Measurements from ENCODE around the gene ATG2B. TPM values are rescaled to one million over a fixed set of nuclear protein-coding genes. Genes with fewer than 3 reads are reported as not detected.

ATG2B gene
- total RNA-seq, 2 experiments from 2014 or later: 15.7 to 23.7 TPM

DNA sequence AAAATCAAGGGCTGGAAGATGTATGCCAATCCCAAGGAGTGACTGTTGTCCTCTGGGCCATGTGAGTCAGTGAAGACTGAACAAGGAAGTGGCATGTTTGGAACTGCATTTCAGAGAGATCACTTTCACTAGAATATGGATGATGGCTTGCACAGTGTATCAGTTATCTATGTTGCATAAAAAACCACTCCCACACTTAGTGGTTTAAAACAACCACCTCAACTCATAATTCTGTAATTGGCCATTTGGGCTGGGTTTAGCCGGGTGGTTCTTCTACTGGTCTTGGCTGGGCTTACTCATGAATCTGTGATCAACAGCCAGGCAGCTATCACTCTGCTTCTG lies 91.7 kb downstream of the ATG2B start:
- H3K4me3 ChIP-seq (ENCODE audit: low read depth, low read length, poor library complexity, severe bottlenecking): no peak overlapping the region
- H3K36me3 ChIP-seq (ENCODE audit: insufficient read depth, low read length): no peaks in the 10 kb centered on the region
- H3K79me2 ChIP-seq (ENCODE audit: insufficient read depth, low read depth, low read length): no peaks in the 10 kb centered on the region
- no TSS peak for BruUV-seq (replicated peaks)
- intact Hi-C loops (cut with micrococcal nuclease; ENCODE audit: unreplicated experiment): loop anchor here (10.0 kb wide), 1 partner anchor 707 kb away; no protein-coding TSS in a partner anchor
- H3K27ac ChIP-seq (ENCODE audit: low read depth, low read length, poor library complexity, severe bottlenecking): no peak overlapping the region
- TF ChIP-seq, protein P1, sequence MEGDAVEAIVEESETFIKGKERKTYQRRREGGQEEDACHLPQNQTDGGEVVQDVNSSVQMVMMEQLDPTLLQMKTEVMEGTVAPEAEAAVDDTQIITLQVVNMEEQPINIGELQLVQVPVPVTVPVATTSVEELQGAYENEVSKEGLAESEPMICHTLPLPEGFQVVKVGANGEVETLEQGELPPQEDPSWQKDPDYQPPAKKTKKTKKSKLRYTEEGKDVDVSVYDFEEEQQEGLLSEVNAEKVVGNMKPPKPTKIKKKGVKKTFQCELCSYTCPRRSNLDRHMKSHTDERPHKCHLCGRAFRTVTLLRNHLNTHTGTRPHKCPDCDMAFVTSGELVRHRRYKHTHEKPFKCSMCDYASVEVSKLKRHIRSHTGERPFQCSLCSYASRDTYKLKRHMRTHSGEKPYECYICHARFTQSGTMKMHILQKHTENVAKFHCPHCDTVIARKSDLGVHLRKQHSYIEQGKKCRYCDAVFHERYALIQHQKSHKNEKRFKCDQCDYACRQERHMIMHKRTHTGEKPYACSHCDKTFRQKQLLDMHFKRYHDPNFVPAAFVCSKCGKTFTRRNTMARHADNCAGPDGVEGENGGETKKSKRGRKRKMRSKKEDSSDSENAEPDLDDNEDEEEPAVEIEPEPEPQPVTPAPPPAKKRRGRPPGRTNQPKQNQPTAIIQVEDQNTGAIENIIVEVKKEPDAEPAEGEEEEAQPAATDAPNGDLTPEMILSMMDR (conservative IDR thresholded peaks at IDR 0.05; ENCODE audit: low read length): no peak
- no peak for TF ChIP-seq EZH2phosphoT487 (IDR thresholded peaks at IDR 0.05; ENCODE audit: borderline replicate concordance, low read depth, low read length)
- no peak overlapping the region for H2AFZ ChIP-seq (ENCODE audit: low read length)
- ChIA-PET POLR2A (no interaction called here), CTCF (ENCODE audit: unreplicated experiment) (no interaction called here)
- no peak for DNase-seq (ENCODE audit: low spot score)
- no peak overlapping the region for H3K4me2 ChIP-seq (ENCODE audit: low read length)
- no peaks in the 10 kb centered on the region for H4K20me1 ChIP-seq (ENCODE audit: insufficient read depth, low read length)
- no peaks in the 10 kb centered on the region for H3K9me3 ChIP-seq (ENCODE audit: low read length)
- H3K9me2 ChIP-seq (ENCODE audit: insufficient read depth, low read length): no peaks in the 10 kb centered on the region
- no peaks in the 10 kb centered on the region for H3K4me1 ChIP-seq (ENCODE audit: insufficient read depth, low read length, poor library complexity, severe bottlenecking)

- BruUV-seq (replicated peaks): no TSS peak
These were observed 92.3 kb downstream of the ATG2B start for GRCh38 chr14:96270565-96271420.

GRCh38 chr14:96269359-96269710 lies 93.8 kb downstream of the ATG2B start:
- Histone ChIP-seq H3K79me2 (ENCODE audit: insufficient read depth, low read depth, low read length) (no peaks in the 10 kb centered on the region), H3K4me3 (ENCODE audit: low read depth, low read length, poor library complexity, severe bottlenecking) (no peak overlapping the region), H3K9me2 (ENCODE audit: insufficient read depth, low read length) (no peaks in the 10 kb centered on the region), H2AFZ (ENCODE audit: low read length) (no peak overlapping the region), H3K4me2 (ENCODE audit: low read length) (no peak overlapping the region), H3K27ac (ENCODE audit: low read depth, low read length, poor library complexity, severe bottlenecking) (no peak overlapping the region), H3K36me3 (ENCODE audit: insufficient read depth, low read length) (no peaks in the 10 kb centered on the region), H4K20me1 (ENCODE audit: insufficient read depth, low read length) (no peaks in the 10 kb centered on the region), H3K9me3 (ENCODE audit: low read length) (no peaks in the 10 kb centered on the region), H3K4me1 (ENCODE audit: insufficient read depth, low read length, poor library complexity, severe bottlenecking) (no peaks in the 10 kb centered on the region)
- TF ChIP-seq, protein P1 (conservative IDR thresholded peaks at IDR 0.05; ENCODE audit: low read length): no peak
- no peak for TF ChIP-seq EZH2phosphoT487 (IDR thresholded peaks at IDR 0.05; ENCODE audit: borderline replicate concordance, low read depth, low read length)
- ChIA-PET POLR2A (no interaction called here), CTCF (ENCODE audit: unreplicated experiment) (no interaction called here)
- no TSS peak for BruUV-seq (replicated peaks)
- intact Hi-C loops (cut with micrococcal nuclease; ENCODE audit: unreplicated experiment): no loop called here
- no peak for DNase-seq (ENCODE audit: low spot score)

More at GRCh38 chr14:96270565-96271420, 92.3 kb downstream of the ATG2B start:
- Histone ChIP-seq H3K4me1 (ENCODE audit: insufficient read depth, low read length, poor library complexity, severe bottlenecking) (no peaks in the 10 kb centered on the region), H3K79me2 (ENCODE audit: insufficient read depth, low read depth, low read length) (no peaks in the 10 kb centered on the region), H3K4me2 (ENCODE audit: low read length) (no peak overlapping the region), H3K9me2 (ENCODE audit: insufficient read depth, low read length) (no peaks in the 10 kb centered on the region), H3K27ac (ENCODE audit: low read depth, low read length, poor library complexity, severe bottlenecking) (no peak overlapping the region), H3K4me3 (ENCODE audit: low read depth, low read length, poor library complexity, severe bottlenecking) (no peak overlapping the region), H2AFZ (ENCODE audit: low read length) (no peak overlapping the region), H3K9me3 (ENCODE audit: low read length) (no peaks in the 10 kb centered on the region), H4K20me1 (ENCODE audit: insufficient read depth, low read length) (no peaks in the 10 kb centered on the region), H3K36me3 (ENCODE audit: insufficient read depth, low read length) (no peaks in the 10 kb centered on the region)
- TF ChIP-seq, protein P1 (conservative IDR thresholded peaks at IDR 0.05; ENCODE audit: low read length): no peak
- no peak for TF ChIP-seq EZH2phosphoT487 (IDR thresholded peaks at IDR 0.05; ENCODE audit: borderline replicate concordance, low read depth, low read length)
- intact Hi-C loops (cut with micrococcal nuclease; ENCODE audit: unreplicated experiment): loop anchor here (10.0 kb wide), 1 partner anchor 706 kb away; no protein-coding TSS in a partner anchor
- ChIA-PET POLR2A (no interaction called here), CTCF (ENCODE audit: unreplicated experiment) (no interaction called here)
- no peak for DNase-seq (ENCODE audit: low spot score)

Measured in OCI-LY7 (cell line).